ENCODE results near the gene OMP. TPM values are rescaled to one million over a fixed set of nuclear protein-coding genes. Genes with fewer than 3 reads are reported as not detected.

OMP gene
- total RNA-seq, 1 donor from 2014 or later = not detected

GRCh38 chr11:77142091-77142975, 39.7 kb downstream of the OMP start:
- Mint-ChIP-seq H3K4me1 (ENCODE audit: low read depth) (no peaks in the 10 kb centered on the region), H3K4me3 (ENCODE audit: unreplicated experiment) (no peak overlapping the region), H3K27ac (ENCODE audit: unreplicated experiment) (no peak overlapping the region), H3K36me3 (ENCODE audit: low read depth) (no peaks in the 10 kb centered on the region), H3K27me3 (ENCODE audit: low read depth) (peaks cover 2% of the 10 kb centered on the region), H3K9me3 (ENCODE audit: low read depth) (no peaks in the 10 kb centered on the region)
- peak; percentile 63 for DNase-seq (ENCODE audit: low spot score)
- no peak for TF ChIP-seq CTCF (IDR thresholded peaks at IDR 0.05)

GRCh38 chr11:77143405-77144020, 40.9 kb downstream of the OMP start:
- H3K27ac Mint-ChIP-seq (ENCODE audit: unreplicated experiment) = no peak overlapping the region
- H3K36me3 Mint-ChIP-seq (ENCODE audit: low read depth) = no peaks in the 10 kb centered on the region
- no peaks in the 10 kb centered on the region for H3K9me3 Mint-ChIP-seq (ENCODE audit: low read depth)
- H3K4me3 Mint-ChIP-seq (ENCODE audit: unreplicated experiment) = no peak overlapping the region
- TF ChIP-seq CTCF (IDR thresholded peaks at IDR 0.05) = no peak
- peaks cover 2% of the 10 kb centered on the region for H3K27me3 Mint-ChIP-seq (ENCODE audit: low read depth)
- peaks cover 3% of the 10 kb centered on the region for H3K4me1 Mint-ChIP-seq (ENCODE audit: low read depth)
- peak; percentile 56 for DNase-seq (ENCODE audit: low spot score)

- Mint-ChIP-seq H3K4me3 (ENCODE audit: unreplicated experiment) (no peak overlapping the region), H3K27ac (ENCODE audit: unreplicated experiment) (no peak overlapping the region), H3K36me3 (ENCODE audit: low read depth) (no peaks in the 10 kb centered on the region), H3K9me3 (ENCODE audit: low read depth) (no peaks in the 10 kb centered on the region), H3K4me1 (ENCODE audit: low read depth) (peaks cover 3% of the 10 kb centered on the region), H3K27me3 (ENCODE audit: low read depth) (peaks cover 2% of the 10 kb centered on the region)
- peak; percentile 43 for DNase-seq (ENCODE audit: low spot score)
- TF ChIP-seq CTCF (IDR thresholded peaks at IDR 0.05) = no peak
Observed at GRCh38 chr11:77144196-77144856, 41.7 kb downstream of the OMP start.

GRCh38 chr11:77144857-77145428, 42.3 kb downstream of the OMP start:
- Mint-ChIP-seq H3K9me3 (ENCODE audit: low read depth) (no peaks in the 10 kb centered on the region), H3K4me3 (ENCODE audit: unreplicated experiment) (no peak overlapping the region), H3K36me3 (ENCODE audit: low read depth) (no peaks in the 10 kb centered on the region), H3K27ac (ENCODE audit: unreplicated experiment) (no peak overlapping the region), H3K27me3 (ENCODE audit: low read depth) (peaks cover 2% of the 10 kb centered on the region), H3K4me1 (ENCODE audit: low read depth) (peaks cover 3% of the 10 kb centered on the region)
- peak; percentile 62 for DNase-seq (ENCODE audit: low spot score)
- no peak for TF ChIP-seq CTCF (IDR thresholded peaks at IDR 0.05)
